Upper lobe of right lung (tissue), 1 donor: ENCODE measurements around the gene CPLANE1. TPM values are rescaled to one million over a fixed set of nuclear protein-coding genes. Genes with fewer than 3 reads are reported as not detected.

Experiments used
- ATAC-seq: fragments of 200-7000 bp; cut with Tn5 transposase; one replicate; pipeline ENCODE4 v1.9.1; 2020; ENCODE audit warnings: mild to moderate bottlenecking, moderate library complexity
- DNase-seq: peaks from one replicate; pipeline ENCODE4 v3.0.0-alpha.2; 2020
- H3K27ac ChIP-seq: fragments of 200-600 bp; one replicate; pipeline ENCODE4 v1.8.0; 2022
- H3K27me3 ChIP-seq: fragments of 200-600 bp; one replicate; pipeline ENCODE4 v1.8.0; 2022; ENCODE audit warnings: mild to moderate bottlenecking
- H3K36me3 ChIP-seq: fragments of 200-600 bp; one replicate; pipeline ENCODE4 v1.8.0; 2022
- H3K4me1 ChIP-seq: fragments of 200-600 bp; one replicate; pipeline ENCODE4 v1.8.0; 2022
- H3K4me3 ChIP-seq: fragments of 200-600 bp; one replicate; pipeline ENCODE4 v1.8.0; 2022; ENCODE audit warnings: mild to moderate bottlenecking
- H3K9me3 ChIP-seq: fragments of 200-600 bp; one replicate; pipeline ENCODE4 v1.8.0; 2022
- CTCF ChIP-seq: fragments of 200-600 bp; IDR thresholded peaks from one replicate; pipeline ENCODE4 v1.8.0; 2022; ENCODE audit warnings: antibody characterized with exemption
- intact Hi-C: fragments of 100-400 bp; cut with DNase I; formaldehyde crosslinking; loops from one replicate; pipeline ENCODE4 v1.11.0; 2022
- total RNA-seq: library from RNA; stranded (reverse); fragmentation: NEBNext Ultra II Directional; extraction: Animal tissue kit (Norgen Biotek cat#: 25700); gene quantifications from one replicate; pipeline ENCODE4 v1.2.1, GENCODE V29; 2021
- donor health status: DM: no; HTN: yes; CAD: no; lungs with severe emphysema.

The CPLANE1 gene
- total RNA-seq, 1 donor from 2014 or later: 18.7 TPM

- Histone ChIP-seq H3K4me3 (no peak overlapping the region), H3K9me3 (no peaks in the 10 kb centered on the region), H3K27ac (no peak overlapping the region), H3K36me3 (no peaks in the 10 kb centered on the region), H3K27me3 (no peaks in the 10 kb centered on the region), H3K4me1 (no peaks in the 10 kb centered on the region)
- no peak for ATAC-seq
- no peak for TF ChIP-seq CTCF
- no peak for DNase-seq
- intact Hi-C loops: no loop called here
Observed at GRCh38 chr5:37255774-37256358, 6.7 kb upstream of the CPLANE1 start.

- no peak for DNase-seq
- H3K9me3 ChIP-seq: no peaks in the 10 kb centered on the region
- H3K36me3 ChIP-seq: no peaks in the 10 kb centered on the region
- no peak for TF ChIP-seq CTCF
- intact Hi-C loops: no loop called here
- no peaks in the 10 kb centered on the region for H3K4me1 ChIP-seq
- no peak for ATAC-seq
- no peak overlapping the region for H3K27ac ChIP-seq
- no peak overlapping the region for H3K4me3 ChIP-seq
- no peaks in the 10 kb centered on the region for H3K27me3 ChIP-seq
Observed at GRCh38 chr5:37254581-37254980, 5.4 kb upstream of the CPLANE1 start.

- H3K9me3 ChIP-seq: no peaks in the 10 kb centered on the region
- TF ChIP-seq CTCF: no peak
- H3K27me3 ChIP-seq: no peaks in the 10 kb centered on the region
- intact Hi-C loops: no loop called here
- DNase-seq: no peak
- H3K36me3 ChIP-seq: no peaks in the 10 kb centered on the region
- H3K4me1 ChIP-seq: peaks cover 17% of the 10 kb centered on the region
- H3K4me3 ChIP-seq: no peak overlapping the region
- no peak overlapping the region for H3K27ac ChIP-seq
- ATAC-seq: no peak
Observed at GRCh38 chr5:37251665-37252064, 2.5 kb upstream of the CPLANE1 start.

- intact Hi-C loops: no loop called here
- peak overlapping the region; percentile 90 for H3K27ac ChIP-seq
- no peaks in the 10 kb centered on the region for H3K36me3 ChIP-seq
- peak overlapping the region; percentile 74 for H3K4me3 ChIP-seq
- peaks cover 19% of the 10 kb centered on the region for H3K4me1 ChIP-seq
- no peak for DNase-seq
- no peak for ATAC-seq
- H3K27me3 ChIP-seq: no peaks in the 10 kb centered on the region
- no peaks in the 10 kb centered on the region for H3K9me3 ChIP-seq
- TF ChIP-seq CTCF: no peak
Observed at GRCh38 chr5:37249815-37250164, 614 bp upstream of the CPLANE1 start.

- Histone ChIP-seq H3K27ac (peak overlapping the region; percentile 90), H3K27me3 (no peaks in the 10 kb centered on the region), H3K4me1 (peaks cover 19% of the 10 kb centered on the region), H3K4me3 (peak overlapping the region; percentile 74), H3K9me3 (no peaks in the 10 kb centered on the region), H3K36me3 (no peaks in the 10 kb centered on the region)
- intact Hi-C loops: no loop called here
- ATAC-seq (no peak), DNase-seq (no peak)
- TF ChIP-seq CTCF: no peak
Observed at GRCh38 chr5:37248421-37248969, 681 bp downstream of the CPLANE1 start.

GRCh38 chr5:37247496-37247895 lies 1.7 kb downstream of the CPLANE1 start:
- DNase-seq: no peak

More at GRCh38 chr5:37247496-37247895, 1.7 kb downstream of the CPLANE1 start:
- peaks cover 19% of the 10 kb centered on the region for H3K4me1 ChIP-seq
- H3K36me3 ChIP-seq: peaks cover 10% of the 10 kb centered on the region
- H3K27ac ChIP-seq: no peak overlapping the region
- H3K4me3 ChIP-seq: no peak overlapping the region
- H3K9me3 ChIP-seq: no peaks in the 10 kb centered on the region
- intact Hi-C loops: no loop called here
- TF ChIP-seq CTCF: no peak
- no peak for ATAC-seq
- no peaks in the 10 kb centered on the region for H3K27me3 ChIP-seq
